GM21619 (cell line): ENCODE data around the gene CYP3A4.
"Not testable (repeated sequence)": the region's sequence is repeated elsewhere in the genome, so short reads cannot be mapped to it uniquely, and the experiment has no call there.

Experiments used
- ATAC-seq: cut with Tn5 transposase; IDR thresholded peaks from one replicate; pipeline ENCODE4 v1.9.1; 2021; ENCODE audit not compliant: unreplicated experiment

The CYP3A4 gene

GRCh38 chr7:99762680-99763327, 21.2 kb downstream of the CYP3A4 start:
- ATAC-seq, result no peak

- ATAC-seq, result no peak
These were observed 28.9 kb downstream of the CYP3A4 start for GRCh38 chr7:99755085-99755484.

GRCh38 chr7:99752356-99752755, 31.6 kb downstream of the CYP3A4 start:
- ATAC-seq, result no peak

GRCh38 chr7:99751322-99752052, 32.5 kb downstream of the CYP3A4 start:
- ATAC-seq, result not testable (repeated sequence)

GRCh38 chr7:99748846-99749579, 35.0 kb downstream of the CYP3A4 start:
- ATAC-seq, result no peak

DNA sequence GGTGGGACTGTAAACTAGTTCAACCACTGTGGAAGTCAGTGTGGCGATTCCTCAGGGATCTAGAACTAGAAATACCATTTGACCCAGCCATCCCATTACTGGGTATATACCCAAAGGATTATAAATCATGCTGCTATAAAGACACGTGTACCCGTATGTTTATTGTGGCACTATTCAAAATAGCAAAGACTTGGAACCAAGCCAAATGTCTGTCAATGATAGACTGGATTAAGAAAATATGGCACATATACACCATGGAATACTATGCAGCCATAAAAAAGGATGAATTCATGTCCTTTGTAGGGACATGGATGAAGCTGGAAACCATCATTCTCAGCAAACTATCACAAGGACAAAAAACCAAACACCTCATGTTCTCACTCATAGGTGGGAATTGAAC, 37.1 kb downstream of the CYP3A4 start:
- ATAC-seq, result not testable (repeated sequence)

DNA sequence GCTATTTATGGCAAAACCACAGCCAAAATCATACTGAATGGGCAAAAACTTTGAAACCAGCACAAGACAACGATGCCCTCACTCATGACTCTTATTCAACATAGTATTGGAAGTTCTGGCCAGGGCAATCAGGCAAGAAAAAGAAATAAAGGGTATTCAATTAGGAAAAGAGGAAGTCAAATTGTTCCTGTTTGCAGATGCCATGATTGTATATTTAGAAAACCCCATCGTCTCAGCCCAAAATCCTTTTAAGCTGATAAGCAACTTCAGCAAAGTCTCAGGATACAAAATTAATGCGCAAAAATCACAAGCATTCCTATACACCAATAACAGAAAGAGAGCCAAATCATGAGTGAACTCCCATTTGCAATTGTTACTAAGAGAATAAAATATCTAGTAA, 38.6 kb downstream of the CYP3A4 start:
- ATAC-seq, result not testable (repeated sequence)

DNA sequence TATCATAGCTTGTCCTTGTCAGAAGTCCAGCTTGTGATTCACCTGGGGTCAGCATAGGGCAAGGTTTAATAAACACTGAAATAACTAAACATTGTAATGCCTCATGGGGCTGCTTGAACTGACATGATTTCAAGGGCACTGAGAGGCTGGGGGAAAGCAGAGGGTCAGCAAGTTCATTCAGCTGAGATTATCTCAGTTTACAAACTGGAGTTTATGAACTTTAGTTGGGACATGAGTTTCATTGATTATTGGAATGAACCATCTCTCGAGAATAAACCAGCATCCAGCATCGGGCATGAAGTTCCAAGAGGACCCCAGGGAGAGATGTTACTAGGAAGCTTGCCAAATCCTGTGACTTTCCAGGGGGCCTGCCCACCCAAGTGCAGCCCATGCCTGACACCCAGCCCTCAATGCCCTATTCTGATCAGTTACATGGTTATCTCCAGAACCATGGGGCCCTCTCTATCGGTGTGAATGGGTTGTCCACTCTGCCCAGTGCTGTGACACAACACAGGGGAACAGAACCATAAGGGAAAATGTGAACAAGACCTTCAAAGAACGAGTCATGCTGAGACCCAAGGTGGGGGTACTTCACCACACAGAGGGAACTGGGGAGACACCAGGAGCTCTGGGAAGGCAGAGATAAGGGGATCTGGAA, 41.1 kb downstream of the CYP3A4 start:
- ATAC-seq, result no peak

DNA sequence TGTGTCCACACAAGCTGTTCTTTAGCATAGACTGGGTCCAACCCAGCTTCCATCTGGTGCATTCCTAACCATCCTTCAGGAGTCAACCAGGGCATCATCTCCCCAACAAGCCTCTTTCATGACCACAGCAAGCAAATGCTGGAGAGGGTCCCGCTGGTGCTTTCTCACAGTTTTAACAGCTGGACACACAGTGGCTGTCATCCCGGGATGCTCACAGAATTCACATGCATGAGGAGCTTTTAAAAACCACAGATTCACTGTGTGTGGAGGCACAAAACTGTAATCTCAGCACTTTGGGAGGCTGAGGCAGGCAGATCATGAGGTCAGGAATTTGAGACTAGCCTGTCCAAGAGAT, 42.6 kb downstream of the CYP3A4 start:
- no peak for ATAC-seq

DNA sequence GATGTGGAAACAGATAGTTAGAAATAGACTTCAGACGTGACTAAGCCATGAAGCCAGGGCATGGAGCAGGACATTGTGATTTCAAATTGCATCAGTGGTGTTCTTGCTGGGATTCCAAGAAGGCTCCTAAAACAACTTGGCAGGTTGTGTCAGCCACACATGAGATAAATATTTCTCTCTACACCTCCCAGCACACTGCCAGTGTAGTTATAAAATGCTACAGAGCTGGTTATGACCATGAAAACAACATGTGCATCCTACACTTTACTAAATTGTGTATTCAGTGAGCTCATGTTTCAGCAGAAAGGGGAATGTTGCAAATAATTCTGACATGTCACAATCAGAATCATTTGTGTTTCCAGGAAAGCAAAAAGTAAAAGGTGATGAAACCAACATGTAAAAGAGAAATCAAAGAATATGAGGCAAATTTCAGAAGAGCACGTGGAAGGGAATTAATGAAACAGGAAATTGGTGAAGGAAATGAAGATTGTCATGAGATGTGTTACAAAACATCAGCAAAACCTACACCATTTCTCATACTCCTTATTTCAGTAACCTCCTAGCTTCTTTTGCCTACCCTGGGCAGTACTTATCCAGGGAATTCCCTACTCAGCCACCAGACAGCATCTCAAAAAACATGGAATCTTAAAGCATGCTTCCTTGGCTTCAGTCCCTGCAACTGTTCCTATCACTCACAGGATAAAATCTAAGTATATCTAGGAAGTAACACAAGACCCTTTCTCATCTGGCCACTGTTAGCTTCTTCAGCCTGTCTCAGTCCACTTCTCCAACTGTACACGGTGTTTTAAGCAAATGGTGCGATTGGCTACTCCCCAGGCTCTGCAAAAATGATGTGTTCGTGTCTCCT, 43.2 kb downstream of the CYP3A4 start:
- no peak for ATAC-seq

DNA sequence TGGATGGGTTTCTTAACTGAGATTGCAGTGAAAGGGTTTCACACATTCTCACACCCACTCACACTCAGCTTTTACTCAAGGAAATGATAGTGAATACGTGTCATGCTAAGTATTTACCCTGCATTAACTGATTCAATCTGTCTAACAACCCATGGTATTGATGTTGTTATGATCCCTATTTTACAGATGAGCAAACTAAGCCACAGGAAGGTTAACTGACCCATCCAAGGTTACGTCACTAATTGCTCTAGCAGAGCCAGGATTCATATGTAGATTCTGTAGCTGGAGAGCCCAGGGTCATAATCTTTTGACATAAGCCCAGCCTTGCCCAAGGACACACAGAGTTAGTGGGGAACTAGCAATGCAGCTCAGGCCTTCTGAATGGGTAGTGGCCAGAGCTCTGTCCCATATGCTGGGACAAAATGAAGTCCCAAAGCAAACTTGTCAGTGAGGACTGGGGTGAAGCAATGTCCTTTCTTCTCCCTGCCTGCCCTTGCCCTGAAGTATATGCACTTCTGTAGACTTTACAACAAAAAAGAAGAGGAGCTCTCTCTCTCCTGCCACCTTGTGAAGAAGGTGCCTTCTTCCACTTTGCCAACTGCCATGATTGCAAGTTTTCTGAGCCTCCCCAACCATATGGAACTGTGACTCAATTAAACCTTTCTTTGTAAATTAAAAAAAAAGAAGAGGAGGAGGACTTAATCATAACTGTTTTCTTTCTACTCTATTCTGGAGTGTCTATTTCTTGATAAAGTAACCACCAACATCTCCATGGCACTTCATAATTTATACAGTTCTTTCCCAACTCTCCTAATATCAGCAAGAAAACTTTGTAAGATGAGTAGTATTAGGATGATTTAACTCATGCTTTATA, 44.0 kb downstream of the CYP3A4 start:
- ATAC-seq, result no peak

GRCh38 chr7:99737726-99738125, 46.3 kb downstream of the CYP3A4 start:
- no peak for ATAC-seq

- ATAC-seq, result not testable (repeated sequence)
These were observed 47.3 kb downstream of the CYP3A4 start for GRCh38 chr7:99736667-99737066.

GRCh38 chr7:99734987-99735386, 49.0 kb downstream of the CYP3A4 start, which contains the start of gene CYP3A7:
TSS of gene CYP3A7 (minus strand) at chr7:99735196. CDS start at chr7:99735093, 103 bp downstream.
- ATAC-seq, result no peak

GRCh38 chr7:99733448-99733847, 50.5 kb downstream of the CYP3A4 start:
- ATAC-seq, result no peak

GRCh38 chr7:99733003-99733402, 51.0 kb downstream of the CYP3A4 start:
- no peak for ATAC-seq

GRCh38 chr7:99731638-99732374, 52.2 kb downstream of the CYP3A4 start:
- ATAC-seq, result no peak

DNA sequence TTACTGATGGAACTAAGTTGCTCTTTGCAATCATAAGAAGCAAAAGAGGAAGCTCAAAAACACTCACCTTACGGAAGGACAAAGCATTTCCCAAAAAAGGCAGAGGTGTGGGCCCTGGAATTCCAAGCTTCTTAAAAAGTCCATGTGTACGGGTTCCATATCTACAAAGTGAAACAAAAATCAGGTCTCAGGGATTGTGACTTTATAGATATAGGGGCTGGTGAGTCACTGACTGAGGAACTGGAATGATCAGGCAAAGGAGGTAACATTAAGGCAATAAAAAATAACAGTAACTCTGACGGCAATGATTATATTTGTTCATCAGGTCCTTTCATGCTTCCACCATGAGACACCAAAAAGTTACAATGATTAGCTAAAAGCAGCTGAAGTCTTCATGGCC, 53.0 kb downstream of the CYP3A4 start:
- ATAC-seq, result no peak
